GM18870 (cell line): Measurements from ENCODE around the gene MEGF11.

Experiments
- ATAC-seq: cut with Tn5 transposase; IDR thresholded peaks from one replicate; pipeline ENCODE4 v1.9.1; 2021; ENCODE audit warnings: moderate library complexity; ENCODE audit not compliant: unreplicated experiment

The MEGF11 gene

DNA sequence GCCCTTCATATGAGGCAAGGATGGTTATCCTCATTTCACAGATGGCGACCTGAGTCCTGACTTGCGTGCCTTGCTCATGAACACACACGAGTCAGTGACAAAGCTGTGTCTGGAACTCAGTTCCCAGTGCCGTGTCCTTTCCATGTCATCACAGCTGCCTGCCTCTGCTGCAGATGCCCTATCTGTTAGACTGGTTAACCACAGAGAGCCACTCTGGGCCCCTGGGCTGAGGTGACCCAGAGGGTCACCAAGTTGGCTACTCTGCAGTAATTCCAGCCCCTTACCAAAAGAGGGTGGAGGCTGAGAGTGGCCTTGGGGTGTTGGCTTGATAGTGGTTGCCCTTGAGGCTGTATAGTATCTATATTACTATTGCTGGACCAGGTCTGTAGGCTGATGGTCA lies 343.2 kb downstream of the MEGF11 start:
- ATAC-seq = no peak

DNA sequence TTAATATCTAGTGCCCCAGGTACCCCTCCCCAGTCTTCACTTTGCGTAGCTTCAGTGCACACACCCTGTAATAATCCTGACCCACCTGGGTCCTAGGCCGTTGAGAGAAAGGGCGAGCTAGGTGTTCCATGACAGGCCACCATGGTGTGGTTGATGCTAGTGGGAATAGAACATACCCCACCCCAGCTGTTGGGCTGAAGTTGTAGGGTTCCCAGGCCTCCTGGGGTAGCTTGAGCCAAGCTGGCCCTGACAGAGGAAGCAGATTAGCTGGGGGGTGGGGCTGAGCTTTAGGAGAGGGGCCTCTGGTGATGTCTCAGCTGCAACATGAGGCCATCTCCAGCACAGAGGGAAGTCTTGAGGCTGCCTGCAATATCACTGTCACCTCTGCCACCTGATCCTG lies 343.7 kb downstream of the MEGF11 start:
- no peak for ATAC-seq

- ATAC-seq = no peak
Measured at GRCh38 chr15:65908876-65909275, 344.7 kb downstream of the MEGF11 start.

- no peak for ATAC-seq
Measured at GRCh38 chr15:65907661-65908060, 345.9 kb downstream of the MEGF11 start.

DNA sequence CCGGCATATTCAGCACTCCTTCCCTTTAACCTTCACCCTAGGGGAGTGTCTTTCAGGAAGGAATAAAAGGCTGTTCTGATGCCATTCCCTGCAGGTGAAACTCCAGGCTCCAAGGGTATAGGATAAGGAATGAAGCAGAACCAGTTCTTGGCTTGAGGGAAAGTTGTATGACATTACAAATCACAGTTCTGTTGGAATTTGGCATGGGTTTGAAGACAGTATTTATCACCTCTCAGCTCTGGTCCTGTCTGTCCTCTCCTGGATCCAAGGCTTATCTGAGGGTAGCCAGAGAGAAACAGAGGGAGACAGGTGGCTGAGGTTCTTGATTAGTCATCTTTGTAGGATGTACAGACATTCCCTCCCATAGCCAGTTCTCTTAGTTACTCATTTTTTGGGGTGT lies 347.2 kb downstream of the MEGF11 start:
- ATAC-seq = no peak

DNA sequence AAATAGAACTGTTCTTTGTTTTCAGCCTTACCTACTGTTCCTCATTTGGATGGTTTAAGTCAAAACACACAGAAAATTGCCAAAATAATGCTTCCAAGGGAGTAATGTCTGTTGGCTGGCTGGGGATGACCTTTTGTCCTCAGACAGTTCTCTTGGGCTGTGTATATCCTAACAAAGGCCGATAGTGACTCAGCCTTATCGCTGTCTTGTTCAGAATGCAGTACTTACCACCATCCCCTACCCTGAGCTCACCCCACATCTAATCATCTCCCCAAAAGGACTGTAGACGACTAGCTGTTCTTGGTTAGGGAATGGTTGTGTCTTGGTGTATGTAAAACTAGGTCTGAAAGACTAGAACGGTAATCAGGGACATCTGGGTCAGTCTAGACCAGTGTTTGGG lies 349.2 kb downstream of the MEGF11 start:
- no peak for ATAC-seq

GRCh38 chr15:65903296-65904073 lies 350.1 kb downstream of the MEGF11 start:
- ATAC-seq = no peak

DNA sequence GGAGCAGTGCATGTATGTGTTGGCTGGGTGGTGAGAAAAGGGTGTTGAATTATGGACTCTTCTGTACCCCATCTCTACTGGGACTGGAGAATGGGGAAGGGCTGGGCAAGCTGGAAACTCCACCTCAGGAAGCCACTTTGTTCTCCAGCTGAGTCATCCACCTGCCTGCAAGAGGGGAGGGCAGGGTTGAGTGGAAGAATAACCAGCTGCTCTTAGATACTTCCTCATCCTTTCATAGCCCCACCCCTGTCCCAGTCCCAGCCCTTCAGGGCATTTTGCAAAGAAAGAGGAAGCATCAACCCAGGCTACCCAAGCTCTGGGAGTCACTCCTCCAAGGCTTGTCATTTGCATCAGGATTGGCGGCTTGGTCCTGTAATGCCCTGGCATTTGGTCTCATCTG lies 351.2 kb downstream of the MEGF11 start:
- no peak for ATAC-seq

- no peak for ATAC-seq
Measured at GRCh38 chr15:65901836-65902235, 351.7 kb downstream of the MEGF11 start.

GRCh38 chr15:65901336-65901735 lies 352.2 kb downstream of the MEGF11 start:
- ATAC-seq = no peak

GRCh38 chr15:65900488-65900887 lies 353.1 kb downstream of the MEGF11 start:
- no peak for ATAC-seq

GRCh38 chr15:65896236-65896635 lies 357.3 kb downstream of the MEGF11 start:
- no peak for ATAC-seq

GRCh38 chr15:65893060-65893459 lies 360.5 kb downstream of the MEGF11 start:
- ATAC-seq = no peak

GRCh38 chr15:65888981-65889380 lies 364.6 kb downstream of the MEGF11 start:
- no peak for ATAC-seq

DNA sequence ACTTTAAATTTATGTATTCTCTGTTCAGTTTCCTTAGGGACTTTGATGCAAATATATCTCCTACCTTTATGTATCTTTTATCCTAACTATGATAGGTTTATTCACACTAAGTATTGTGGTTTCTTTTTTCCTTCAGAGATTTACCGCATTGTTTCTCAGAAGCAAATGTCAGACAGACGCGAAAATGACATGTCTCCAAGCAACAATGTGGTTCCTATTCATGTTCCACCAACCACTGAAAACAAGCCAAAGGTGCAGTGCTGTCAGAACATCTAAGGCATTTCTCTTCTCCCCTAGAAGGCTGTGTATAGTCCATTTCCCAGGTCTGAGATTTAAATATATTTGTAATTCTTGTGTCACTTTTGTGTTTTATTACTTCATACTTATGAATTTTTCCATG lies 366.0 kb downstream of the MEGF11 start:
- ATAC-seq = no peak

DNA sequence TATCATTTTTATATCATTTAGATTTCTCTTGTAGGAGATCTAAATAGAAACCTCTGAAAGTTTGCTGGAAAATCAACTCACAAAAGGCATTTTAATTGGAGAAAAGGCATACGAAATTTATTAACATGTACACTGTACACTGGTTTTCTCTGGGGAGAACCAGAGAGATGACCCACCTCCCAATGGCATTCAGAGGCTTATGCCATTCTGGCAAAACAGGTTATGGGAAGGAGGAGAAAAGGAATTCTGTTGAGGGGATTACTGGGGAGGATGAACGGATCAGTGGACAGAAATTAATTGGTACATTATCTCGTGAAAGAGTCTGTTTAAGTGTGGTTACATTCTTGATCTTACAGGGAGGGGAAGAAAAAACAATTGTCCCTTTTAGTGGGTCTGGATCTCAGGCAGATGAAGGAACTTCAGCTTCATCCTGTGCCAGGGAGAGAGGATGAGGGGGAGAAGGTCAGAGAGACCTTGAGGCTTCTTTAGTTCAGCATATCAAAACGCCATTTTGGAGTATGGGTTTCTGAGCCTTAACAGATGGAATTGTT lies 367.8 kb downstream of the MEGF11 start:
- ATAC-seq = no peak

DNA sequence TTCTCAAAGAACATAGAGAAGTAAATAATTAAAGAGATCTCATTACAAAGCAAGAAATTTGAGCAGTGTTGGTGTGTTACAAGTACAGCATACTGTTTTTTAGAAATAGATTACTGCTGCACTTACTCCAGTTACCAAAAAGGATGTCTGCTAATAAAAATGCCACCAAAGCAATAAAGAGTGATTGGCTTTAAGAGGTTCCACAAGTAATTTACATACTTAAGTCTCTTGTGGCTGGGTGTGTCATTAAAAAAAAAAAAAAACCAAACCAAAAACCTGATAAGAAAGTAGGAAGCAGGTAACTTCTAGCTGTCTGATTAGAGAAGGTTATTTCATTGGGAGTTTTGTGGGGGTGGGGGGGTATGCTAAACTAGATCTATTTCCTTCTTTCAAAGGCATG lies 369.0 kb downstream of the MEGF11 start:
- no peak for ATAC-seq

DNA sequence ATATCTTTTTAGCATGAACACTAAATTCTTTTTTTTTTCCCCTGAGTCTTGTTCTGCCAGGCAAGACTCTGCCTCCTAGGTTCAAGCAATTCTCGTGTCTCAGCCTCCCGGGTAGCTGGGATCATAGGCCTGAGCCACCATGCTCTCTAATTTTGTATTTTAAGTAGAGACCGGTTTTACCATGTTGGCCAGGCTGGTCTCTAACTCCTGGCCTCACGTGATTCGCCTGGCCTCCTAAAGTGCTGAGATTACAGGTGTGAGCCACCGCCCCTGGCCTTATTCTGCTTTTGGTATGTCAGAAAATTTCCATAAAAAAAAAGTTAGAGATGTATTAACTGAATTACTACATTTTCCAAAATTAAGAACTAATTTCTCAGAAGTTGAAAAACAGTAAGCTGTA lies 370.0 kb downstream of the MEGF11 start:
- ATAC-seq = no peak

GRCh38 chr15:65881766-65882434 lies 371.6 kb downstream of the MEGF11 start:
- ATAC-seq = no peak

GRCh38 chr15:65877749-65878148 lies 375.8 kb downstream of the MEGF11 start:
- ATAC-seq = no peak

GRCh38 chr15:65875458-65875857 lies 378.1 kb downstream of the MEGF11 start:
- ATAC-seq = no peak

DNA sequence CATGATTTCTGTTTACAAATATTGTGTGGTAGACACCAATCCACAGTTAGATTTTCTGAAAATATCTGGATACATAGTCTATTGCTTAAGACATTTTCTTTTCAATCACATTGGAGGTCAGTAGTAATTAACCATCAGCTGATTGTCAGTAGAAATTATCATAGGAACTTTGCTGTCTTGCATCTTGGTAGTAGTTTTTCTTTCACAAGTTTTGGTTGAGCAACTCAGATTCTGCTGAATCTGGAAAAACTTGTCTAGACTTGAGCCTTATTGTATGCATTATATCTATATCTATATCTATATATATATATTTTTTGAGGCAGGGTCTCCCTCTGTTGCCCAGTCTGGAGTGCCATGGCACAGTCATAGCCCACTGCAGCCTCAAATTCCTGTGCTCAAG lies 380.3 kb downstream of the MEGF11 start:
- ATAC-seq = no peak
